Glutamatergic neuron (in vitro differentiated cells): ENCODE results near the gene CCDC33. TPM values are rescaled to one million over a fixed set of nuclear protein-coding genes. Genes with fewer than 3 reads are reported as not detected.

ENCODE experiments used
- DNase-seq: peaks from one replicate; pipeline ENCODE4 v3.0.0; 2022
- H3K27ac Mint-ChIP-seq: one replicate; pipeline ENCODE4 v1.8.0; 2020; ENCODE audit warnings: mild to moderate bottlenecking, mixed read lengths, inconsistent platforms; ENCODE audit not compliant: unreplicated experiment
- H3K27me3 Mint-ChIP-seq: one replicate; pipeline ENCODE4 v1.8.0; 2020; ENCODE audit warnings: mild to moderate bottlenecking, moderate library complexity, mixed read lengths, inconsistent platforms; ENCODE audit not compliant: unreplicated experiment
- H3K36me3 Mint-ChIP-seq: one replicate; pipeline ENCODE4 v1.8.0; 2020; ENCODE audit warnings: mild to moderate bottlenecking, mixed read lengths, inconsistent platforms; ENCODE audit not compliant: unreplicated experiment
- H3K4me1 Mint-ChIP-seq: one replicate; pipeline ENCODE4 v1.8.0; 2020; ENCODE audit warnings: mild to moderate bottlenecking, low read depth, mixed read lengths, inconsistent platforms; ENCODE audit not compliant: unreplicated experiment
- H3K4me3 Mint-ChIP-seq: one replicate; pipeline ENCODE4 v1.8.0; 2020; ENCODE audit warnings: mild to moderate bottlenecking, mixed read lengths, inconsistent platforms; ENCODE audit not compliant: unreplicated experiment
- H3K9me3 Mint-ChIP-seq: one replicate; pipeline ENCODE4 v1.8.0; 2020; ENCODE audit warnings: mild to moderate bottlenecking, moderate library complexity, mixed read lengths, inconsistent platforms; ENCODE audit not compliant: unreplicated experiment
- total RNA-seq: library from RNA; stranded (reverse); fragmentation: NEBNext Ultra II Directional; extraction: Animal tissue kit (Norgen Biotek cat#: 25700); gene quantifications from one replicate; pipeline ENCODE4 v1.2.1, GENCODE V29; 2021; ENCODE audit not compliant: unreplicated experiment
- TF ChIP-seq, protein P1 (sequence below): fragments of 200-600 bp; sonication (generic); IDR thresholded peaks from one replicate; pipeline ENCODE4 v1.5.0; 2021; ENCODE audit not compliant: partially characterized antibody, unreplicated experiment

Gene CCDC33
- total RNA-seq, 1 donor from 2014 or later = 0.49 TPM

DNA sequence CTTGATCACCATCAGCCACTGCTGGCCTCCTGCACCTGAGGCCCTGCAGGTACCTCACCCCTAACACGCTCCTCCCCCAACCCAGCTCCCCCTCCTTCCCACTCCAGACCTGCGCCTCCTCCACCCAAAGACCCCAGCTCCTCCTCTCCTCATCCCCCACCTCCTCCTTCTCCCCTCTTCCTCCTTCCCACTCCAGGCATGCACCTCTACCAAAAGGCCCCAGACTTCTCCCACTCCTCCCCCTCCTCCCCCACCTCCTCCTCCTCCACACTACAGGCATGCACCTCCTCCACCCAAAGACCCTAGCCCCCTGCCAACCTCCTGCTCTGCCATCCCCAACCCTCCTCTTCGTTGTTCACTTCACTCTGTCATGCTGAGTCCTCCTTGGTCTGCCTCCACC, 88.6 kb downstream of the CCDC33 start:
- TF ChIP-seq, protein P1, sequence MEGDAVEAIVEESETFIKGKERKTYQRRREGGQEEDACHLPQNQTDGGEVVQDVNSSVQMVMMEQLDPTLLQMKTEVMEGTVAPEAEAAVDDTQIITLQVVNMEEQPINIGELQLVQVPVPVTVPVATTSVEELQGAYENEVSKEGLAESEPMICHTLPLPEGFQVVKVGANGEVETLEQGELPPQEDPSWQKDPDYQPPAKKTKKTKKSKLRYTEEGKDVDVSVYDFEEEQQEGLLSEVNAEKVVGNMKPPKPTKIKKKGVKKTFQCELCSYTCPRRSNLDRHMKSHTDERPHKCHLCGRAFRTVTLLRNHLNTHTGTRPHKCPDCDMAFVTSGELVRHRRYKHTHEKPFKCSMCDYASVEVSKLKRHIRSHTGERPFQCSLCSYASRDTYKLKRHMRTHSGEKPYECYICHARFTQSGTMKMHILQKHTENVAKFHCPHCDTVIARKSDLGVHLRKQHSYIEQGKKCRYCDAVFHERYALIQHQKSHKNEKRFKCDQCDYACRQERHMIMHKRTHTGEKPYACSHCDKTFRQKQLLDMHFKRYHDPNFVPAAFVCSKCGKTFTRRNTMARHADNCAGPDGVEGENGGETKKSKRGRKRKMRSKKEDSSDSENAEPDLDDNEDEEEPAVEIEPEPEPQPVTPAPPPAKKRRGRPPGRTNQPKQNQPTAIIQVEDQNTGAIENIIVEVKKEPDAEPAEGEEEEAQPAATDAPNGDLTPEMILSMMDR = no peak
- no peaks in the 10 kb centered on the region for H3K27me3 Mint-ChIP-seq
- H3K4me1 Mint-ChIP-seq = peaks cover 5% of the 10 kb centered on the region
- H3K27ac Mint-ChIP-seq = no peak overlapping the region
- no peaks in the 10 kb centered on the region for H3K36me3 Mint-ChIP-seq
- no peak for DNase-seq
- H3K9me3 Mint-ChIP-seq = no peaks in the 10 kb centered on the region
- no peak overlapping the region for H3K4me3 Mint-ChIP-seq

DNA sequence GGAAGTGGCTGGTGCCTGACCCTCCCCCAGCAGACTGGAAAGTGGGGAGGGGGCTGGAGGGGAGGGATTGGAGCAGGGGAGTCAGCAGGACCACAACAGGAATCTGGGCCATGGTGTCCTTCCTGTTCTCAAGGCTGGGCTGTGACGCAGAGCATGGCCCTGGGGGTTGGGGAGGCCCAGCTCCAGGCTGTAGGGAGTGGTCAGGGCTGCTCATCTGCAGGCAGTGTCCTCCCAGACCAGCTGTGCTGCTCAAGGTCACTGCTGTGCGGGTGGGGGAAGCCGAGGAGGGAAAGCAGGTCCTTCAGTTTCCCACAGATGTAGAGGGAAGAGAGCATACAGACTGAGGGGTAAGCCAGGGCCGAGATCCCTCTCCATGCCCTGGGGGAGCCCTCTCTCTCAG, 90.6 kb downstream of the CCDC33 start:
- H3K4me3 Mint-ChIP-seq = no peak overlapping the region
- TF ChIP-seq, protein P1 = no peak
- no peak for DNase-seq
- peaks cover 5% of the 10 kb centered on the region for H3K4me1 Mint-ChIP-seq
- H3K9me3 Mint-ChIP-seq = no peaks in the 10 kb centered on the region
- H3K36me3 Mint-ChIP-seq = no peaks in the 10 kb centered on the region
- peaks cover 6% of the 10 kb centered on the region for H3K27me3 Mint-ChIP-seq
- no peak overlapping the region for H3K27ac Mint-ChIP-seq

DNA sequence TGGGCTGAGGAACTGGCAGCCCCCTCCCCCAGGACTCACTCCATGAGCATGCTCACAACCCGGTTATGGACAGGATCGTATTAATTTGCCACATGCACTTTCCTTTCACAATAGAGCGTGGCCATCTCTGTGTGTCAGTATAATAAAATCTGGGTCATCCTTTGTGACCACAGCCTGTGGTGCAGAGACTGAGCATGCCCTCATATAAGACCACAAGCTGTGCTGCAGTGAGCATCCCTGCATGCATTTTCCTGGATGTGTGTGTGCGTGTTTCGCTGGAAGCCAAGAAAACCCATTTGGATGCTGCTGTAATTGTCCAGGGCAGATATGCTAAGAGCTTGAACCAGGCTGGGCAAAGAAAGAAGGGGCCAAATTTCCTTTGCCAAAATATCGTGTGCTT, 91.6 kb downstream of the CCDC33 start:
- Mint-ChIP-seq H3K4me1 (peaks cover 5% of the 10 kb centered on the region), H3K36me3 (no peaks in the 10 kb centered on the region), H3K4me3 (no peak overlapping the region), H3K27ac (no peak overlapping the region), H3K9me3 (no peaks in the 10 kb centered on the region), H3K27me3 (peaks cover 6% of the 10 kb centered on the region)
- TF ChIP-seq, protein P1 = no peak
- no peak for DNase-seq

DNA sequence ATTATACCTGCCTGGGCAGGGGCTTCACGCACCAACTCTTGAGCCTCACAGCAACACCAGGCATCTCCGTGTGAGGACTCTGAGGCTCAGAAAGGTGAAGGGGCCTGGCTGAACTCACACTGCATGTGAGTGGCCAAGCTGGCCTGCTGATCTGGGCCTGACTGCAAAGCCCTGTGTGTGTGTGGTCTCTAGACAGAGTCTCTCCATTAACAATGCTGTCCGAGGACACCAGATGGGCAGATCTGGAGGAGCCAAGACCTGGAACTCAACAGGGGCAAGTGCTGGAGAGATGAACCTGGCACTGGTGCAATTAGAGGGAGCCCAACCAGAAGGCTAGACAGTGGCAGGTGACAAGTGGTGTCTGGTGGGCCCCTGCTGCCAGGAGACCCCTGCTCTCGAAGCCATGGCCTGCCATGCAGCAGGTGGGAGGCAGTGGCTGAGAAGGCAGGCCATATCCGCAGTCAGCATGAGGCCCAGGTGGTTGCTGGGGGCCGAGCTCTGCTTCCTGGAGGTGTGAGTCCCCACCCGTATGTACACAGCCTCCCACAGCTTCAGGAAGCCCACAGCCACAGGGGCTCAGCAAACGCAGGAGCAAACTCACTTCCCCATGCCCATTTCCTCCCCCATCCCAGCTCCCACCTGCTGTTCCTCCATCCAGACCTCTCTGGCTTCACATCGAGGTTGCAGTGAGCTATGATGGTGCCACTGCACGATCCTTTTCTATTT, 92.4 kb downstream of the CCDC33 start:
- peaks cover 6% of the 10 kb centered on the region for H3K27me3 Mint-ChIP-seq
- H3K27ac Mint-ChIP-seq = no peak overlapping the region
- DNase-seq = peak; percentile 24
- TF ChIP-seq, protein P1 = no peak
- peaks cover 5% of the 10 kb centered on the region for H3K4me1 Mint-ChIP-seq
- no peak overlapping the region for H3K4me3 Mint-ChIP-seq
- H3K9me3 Mint-ChIP-seq = no peaks in the 10 kb centered on the region
- no peaks in the 10 kb centered on the region for H3K36me3 Mint-ChIP-seq

DNA sequence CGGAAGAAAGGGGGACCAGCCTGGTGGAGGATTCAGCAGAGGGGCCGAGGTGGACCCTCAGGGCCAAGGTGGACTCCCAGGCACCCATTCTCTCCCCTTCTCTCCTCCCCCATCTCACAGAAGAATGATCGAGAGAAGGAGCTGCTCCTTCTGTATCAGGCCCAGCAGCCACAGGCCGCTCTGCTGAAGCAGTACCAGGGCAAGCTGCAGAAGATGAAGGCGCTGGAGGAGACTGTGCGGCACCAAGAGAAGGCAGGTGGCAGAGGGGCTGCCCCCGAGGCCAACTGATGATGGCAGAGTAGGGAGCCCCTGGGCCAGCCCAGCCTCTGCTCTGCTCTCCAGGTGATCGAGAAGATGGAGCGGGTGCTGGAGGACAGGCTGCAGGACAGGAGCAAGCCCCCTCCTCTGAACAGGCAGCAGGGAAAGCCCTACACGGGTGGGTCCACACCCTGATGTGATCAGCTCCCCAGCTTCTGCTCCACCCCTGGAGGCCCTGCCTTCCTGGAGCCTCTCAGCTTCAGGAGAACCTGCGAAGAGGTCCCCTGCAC, 94.8 kb downstream of the CCDC33 start:
- TF ChIP-seq, protein P1 = no peak
- Mint-ChIP-seq H3K27ac (no peak overlapping the region), H3K36me3 (peaks cover 8% of the 10 kb centered on the region), H3K27me3 (peaks cover 11% of the 10 kb centered on the region), H3K4me1 (peaks cover 5% of the 10 kb centered on the region), H3K9me3 (peaks cover 5% of the 10 kb centered on the region), H3K4me3 (no peak overlapping the region)
- DNase-seq = no peak
